HG02763 (cell line): Measurements from ENCODE around the gene DENND1A.

Source experiments
- ATAC-seq: cut with Tn5 transposase; IDR thresholded peaks from one replicate; pipeline ENCODE4 v1.9.1; 2021; ENCODE audit warnings: mild to moderate bottlenecking, moderate library complexity; ENCODE audit not compliant: unreplicated experiment

The DENND1A gene

DNA sequence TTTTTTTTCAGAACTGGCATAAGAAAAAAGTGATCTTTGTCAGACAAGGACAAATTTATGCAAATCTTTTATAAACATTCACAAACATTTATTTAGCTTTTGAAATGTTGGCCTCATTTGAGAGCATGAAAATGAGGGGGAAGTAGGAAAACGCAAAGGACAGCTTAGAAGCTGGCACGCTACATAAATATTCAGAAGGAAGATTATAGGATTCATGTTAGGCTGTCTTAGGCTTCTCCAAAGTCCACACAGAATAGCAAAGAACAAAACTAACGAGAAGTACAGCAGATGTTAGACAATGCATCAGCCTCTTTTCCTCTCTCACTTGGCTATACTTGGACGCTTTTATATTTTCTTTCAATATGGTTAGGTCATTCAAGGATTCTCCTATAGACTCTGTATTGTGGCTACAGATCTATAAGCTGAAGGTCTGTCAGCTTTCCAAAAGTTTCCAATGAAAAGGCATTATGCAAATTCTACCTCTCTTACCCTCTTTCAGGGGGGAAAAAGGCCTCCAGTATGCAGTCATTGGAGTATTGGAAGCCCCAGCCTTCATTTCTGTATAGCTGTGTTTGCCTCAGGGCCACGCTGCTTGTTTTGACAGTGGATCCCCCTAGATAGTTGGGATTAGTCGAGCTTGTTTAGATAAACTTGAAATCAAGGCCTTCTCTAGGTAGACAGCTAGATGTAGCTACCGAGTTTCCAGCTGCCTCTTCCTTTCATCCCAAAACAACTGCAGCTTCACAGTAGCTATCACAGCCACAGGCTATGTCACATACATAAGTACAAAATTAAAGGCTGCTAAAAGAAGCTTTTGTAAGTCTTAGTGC is 153.0 kb downstream of the DENND1A start:
- ATAC-seq, result no peak

DNA sequence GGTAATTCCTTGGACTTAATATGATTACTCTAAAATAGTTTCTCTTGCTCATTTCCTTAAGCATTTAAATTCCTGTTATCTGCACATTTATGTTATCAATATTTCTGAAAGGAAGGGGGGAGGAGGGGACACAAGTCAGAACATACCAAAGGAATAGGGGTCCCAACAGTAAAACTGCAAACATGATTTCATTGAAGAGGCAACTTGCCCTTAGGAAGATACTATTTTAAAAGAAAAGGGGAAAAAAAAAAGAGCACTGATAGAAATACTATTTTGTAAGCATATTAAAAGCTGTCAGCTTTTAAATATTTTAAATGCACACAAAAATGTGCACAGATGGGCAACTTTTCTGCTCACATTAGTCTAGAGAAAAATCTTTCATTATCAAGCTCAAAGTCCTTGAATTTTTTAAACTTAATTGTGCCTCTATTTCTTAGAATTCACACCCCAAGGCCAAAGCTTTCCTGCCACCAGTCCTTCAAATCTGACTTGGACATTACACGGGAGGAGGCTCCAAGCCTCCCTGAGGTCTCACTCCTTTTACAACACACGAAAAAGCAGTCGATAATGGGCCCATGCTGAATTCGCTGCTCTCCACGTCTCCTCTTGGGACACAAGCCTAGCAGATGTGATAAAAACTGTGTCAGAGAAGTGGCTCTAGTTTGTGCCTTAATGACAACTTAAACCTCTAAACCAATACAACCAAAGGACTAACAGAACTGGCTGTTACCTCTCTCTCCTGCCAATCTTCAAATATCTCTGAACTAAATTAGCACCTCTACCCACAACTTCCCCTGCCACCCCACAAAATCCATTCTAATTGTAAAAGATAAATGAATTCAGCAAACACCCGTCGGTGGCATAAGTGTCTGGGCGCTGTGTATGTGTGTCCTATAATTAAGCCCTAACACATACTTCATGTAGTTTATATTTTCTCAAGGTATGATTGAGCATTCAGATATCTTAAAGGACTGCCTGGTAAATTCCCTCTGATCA is 154.3 kb downstream of the DENND1A start:
- no peak for ATAC-seq

DNA sequence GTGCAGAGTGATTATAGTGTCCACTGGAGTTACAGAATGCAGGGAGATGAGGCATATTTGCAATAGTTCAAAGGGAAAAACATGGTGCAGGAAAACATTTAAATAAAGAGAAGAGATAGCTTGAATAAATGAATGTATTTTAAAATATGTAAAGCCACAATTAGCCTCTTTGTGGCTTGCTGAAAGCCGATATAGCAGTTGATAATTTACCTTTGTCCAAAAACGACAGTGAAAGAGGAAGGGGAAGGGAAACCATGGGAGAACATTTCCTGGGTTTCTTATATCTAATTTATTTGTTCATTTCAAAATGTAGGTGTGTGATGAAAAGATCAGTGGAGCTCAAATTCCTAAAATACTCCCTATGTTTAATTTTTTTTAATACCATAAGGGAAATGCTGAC is 156.1 kb downstream of the DENND1A start:
- ATAC-seq, result no peak

DNA sequence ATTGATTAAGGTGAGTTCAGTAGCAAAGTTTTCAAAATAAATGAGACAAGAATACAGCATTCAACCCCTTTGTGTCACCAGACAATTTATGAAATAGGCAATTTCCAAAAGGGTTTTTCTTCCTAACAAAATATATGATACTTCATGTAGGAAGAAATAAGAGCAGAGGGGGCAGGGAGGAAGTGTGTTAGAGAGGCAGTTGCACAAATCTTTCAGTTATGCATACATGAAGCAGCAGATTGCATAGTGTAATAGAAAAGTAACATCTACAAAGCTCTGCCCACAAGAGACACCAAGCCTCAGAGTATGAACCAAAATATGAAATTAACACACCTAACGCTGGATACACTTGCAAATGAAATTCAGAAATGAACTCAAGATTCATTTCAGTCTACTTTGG is 157.0 kb downstream of the DENND1A start:
- no peak for ATAC-seq

DNA sequence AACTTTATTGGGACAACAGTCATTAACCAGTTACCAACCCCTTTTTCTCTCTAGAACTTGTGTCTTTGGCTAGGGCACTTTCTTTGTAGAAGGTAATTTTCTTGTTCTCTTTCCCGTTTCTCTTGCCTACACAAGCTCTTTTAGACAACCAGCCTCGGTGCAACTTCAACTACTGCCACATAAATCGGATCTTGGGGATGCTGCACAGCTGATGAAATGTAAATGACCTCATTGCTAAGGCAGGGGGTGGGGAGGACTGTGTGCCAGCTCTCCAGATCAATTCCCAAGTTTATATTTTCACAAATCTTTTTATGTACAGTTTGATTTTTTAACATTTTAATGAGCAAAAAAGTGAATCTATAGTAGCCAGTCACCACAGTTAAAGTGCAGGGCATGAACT is 157.6 kb downstream of the DENND1A start:
- ATAC-seq, result no peak

DNA sequence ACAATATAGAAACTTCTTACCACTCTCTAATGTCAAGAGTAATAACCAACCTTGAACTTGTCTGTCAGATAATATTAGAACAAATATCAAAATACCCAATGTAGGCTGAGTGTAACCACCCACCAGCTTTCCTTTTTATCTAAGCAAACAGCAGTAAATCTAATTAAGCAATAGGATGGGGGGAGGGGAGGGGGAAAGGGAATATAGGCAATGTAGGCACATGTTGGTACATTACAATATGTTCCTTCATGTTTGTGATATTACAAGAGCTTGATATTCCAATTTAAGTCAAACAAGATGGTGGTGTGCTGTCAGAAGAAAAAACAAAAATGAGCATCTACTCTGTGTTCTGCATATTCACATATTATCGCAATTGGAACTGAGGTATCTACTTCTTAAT is 158.2 kb downstream of the DENND1A start:
- ATAC-seq, result no peak

DNA sequence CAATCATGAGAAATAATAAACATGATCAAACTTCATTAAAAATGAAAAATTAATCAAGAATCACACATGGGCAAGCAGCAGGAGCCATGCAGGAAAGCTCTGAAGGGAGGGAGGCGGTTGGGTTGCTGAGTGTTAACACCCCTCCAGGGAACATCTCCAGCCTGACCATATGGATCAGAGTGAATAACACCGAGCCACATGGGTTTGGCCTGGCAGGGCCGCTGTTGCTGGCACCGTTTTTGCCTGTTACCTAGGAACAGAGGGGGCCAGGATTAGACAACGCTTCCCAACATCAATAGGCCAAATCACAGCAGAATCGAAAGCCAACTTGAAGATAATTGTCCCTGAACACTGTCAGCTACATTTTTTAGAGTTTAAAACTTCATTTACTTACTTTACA is 160.2 kb downstream of the DENND1A start:
- ATAC-seq, result no peak

DNA sequence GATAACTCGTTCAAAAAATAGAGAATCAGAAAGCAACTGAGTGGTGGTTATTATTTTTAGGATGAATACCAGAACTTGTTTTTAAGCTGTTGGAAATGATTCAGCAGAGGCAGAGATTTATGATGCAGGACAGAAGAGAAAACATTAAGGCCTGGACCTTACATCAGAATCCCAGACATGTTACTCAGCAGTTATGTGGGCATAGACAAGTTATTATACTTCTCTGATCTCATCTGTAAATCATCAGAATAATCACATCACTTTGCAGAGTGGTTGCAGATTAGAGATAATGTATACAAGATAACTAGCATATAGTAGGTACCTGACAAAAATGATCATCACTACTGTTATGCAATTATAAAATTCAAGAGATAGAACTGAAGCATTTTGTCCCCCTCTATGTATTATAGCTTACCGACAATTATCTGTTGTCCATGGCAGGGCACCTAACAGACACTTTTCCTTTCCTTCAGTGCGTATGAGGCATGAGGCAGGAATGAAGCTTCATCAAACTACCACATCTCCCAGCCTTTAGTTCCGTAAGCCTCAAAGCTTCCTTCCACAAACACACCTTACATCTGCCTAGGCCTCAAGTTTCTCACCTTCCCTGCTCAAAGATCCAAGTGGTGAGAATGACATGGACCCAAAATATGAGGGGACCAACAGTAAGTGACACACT is 165.9 kb downstream of the DENND1A start:
- ATAC-seq, result no peak

DNA sequence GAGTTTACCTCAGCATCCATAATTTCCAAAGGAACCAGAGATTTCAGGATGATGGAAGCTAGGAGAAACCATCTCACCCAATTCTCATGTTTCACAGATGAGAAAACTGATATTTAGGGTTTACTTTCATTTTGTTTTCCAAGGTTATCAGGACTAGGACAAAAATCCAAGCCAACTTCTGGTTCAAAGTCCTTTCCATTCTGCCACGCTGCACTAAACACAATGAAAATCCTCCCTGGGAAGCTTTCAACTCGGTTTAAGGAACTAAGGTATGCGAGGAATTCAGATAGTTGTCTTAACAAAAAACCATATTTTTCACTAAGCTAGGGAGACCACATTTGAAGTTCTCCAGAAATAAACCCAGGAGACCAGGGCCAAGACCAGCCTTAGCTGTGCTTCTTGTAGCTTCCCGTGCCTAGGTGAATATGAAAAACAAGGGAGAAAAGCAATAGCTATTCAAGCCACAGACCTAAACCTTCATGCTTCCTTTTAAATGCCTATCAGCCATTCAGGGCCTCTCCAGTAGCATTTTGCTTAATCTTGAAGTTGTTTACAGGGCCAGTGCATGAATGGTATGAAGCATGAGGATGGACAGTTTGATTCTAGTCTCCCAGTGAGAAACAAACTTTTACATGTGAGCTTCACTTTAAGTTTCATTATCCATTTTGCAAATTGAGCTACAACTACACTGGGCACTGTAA is 167.9 kb downstream of the DENND1A start:
- no peak for ATAC-seq

DNA sequence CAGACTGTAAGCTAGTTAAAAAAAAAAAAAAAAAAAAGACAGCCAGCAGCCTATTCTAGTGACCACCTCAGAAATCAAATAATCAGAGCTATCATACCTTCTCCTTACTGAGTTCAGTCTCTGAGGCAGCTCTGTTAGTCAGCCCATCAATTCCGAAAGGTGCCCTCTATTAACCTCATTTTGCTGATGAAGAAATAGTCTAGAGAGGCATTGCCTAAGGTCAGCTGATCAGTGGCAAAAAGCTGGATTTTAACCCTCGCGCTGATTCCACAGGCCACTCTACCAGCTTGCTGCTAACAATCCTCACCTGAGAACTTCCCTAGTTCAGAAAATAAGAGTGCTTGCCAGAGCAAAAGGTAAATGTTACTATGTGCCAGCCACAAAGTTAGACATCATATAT is 172.0 kb downstream of the DENND1A start:
- no peak for ATAC-seq

DNA sequence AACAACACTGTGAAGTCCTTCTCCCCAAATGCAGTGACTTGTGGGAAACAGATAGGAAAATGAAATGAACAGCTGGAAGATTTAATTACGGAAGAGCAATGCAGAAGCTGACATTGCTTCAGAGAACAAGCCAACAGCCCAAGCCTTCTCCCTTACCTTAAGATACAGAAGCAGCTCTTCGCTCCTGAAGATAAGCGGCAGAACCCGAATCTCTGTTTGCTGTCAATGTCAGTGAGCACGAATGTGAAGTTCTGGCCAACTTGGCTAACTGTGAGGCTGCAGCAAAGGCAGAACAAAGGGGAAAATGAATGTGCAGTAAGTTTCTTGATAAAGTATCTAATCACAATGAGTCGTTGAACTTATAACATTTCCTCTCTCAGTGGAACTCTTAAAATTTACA is 172.4 kb downstream of the DENND1A start:
- ATAC-seq, result no peak

DNA sequence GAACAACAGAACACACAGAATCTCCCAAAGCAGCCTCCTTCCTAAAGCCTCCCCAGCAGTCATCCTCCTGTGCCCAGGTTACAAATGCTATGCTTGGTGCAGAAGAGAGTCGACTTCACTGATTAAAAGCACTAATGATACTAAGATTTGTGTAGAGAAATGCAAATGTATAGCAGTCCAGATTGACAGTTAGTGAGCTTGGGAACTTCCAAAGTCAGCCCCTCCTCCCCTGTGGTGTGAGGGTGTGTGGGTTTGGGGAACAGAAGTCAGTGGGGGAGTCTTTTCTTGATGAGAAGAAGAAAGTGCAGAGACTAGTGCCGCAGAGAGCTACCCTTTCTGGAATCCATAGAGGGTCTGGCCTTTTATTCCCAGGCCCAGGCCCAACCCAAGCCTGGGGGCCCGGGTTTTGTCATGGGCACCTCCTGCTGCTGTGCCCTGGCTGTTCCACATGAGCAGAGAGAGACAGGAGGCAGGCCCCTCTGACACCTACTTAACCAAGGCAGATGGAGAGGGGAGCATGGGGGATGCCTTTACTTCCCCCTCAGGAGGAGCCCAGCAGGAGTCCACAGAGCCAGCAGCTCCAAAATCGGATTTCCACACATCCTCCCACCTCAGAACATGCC is 173.3 kb downstream of the DENND1A start:
- no peak for ATAC-seq

DNA sequence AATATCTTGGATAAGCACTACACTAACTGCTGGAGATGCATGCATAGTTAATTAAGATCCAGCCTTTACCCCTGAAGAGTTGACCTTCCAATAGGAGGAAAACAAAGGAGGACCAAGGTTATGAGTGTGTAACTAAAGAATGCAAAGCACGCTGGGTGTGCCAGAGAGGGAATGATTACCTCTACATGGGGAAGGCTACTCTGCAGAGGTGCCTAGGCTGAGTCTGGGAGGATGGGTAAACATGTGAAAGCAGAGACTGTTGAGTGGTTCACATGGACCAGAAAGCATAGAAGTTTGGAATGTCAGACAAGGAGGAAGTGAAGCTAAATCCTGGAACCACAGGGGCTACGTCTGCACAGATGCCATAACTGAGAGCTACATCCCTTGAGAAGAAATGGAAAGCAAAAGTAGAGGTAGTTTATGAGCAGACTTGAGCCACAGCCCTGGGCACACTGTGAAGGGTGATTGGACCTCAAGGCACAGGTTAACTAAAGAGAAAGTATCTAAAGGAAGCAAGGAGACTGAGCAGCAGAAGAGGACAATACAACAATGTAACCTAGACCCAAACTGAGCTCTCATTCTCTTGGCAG is 176.2 kb downstream of the DENND1A start:
- ATAC-seq, result no peak

DNA sequence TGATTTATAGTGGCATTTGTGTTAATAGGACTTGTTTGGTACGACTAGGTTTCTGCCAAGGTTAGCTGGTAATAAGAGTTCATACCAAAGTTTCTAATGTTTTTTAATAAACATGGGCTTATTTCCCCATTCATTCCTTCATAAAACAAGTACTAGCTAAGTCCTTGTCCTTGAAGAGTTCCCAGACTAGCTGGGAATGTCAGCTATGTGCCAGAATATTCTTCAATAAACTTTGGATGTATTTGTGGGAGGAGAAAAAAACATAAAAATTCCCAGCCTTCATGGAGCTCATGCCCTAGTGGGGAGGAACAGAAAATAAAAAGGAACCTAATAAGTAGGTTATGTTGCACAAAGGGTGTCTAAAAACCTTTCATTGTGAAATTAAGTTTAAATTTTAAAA is 176.9 kb downstream of the DENND1A start:
- no peak for ATAC-seq

DNA sequence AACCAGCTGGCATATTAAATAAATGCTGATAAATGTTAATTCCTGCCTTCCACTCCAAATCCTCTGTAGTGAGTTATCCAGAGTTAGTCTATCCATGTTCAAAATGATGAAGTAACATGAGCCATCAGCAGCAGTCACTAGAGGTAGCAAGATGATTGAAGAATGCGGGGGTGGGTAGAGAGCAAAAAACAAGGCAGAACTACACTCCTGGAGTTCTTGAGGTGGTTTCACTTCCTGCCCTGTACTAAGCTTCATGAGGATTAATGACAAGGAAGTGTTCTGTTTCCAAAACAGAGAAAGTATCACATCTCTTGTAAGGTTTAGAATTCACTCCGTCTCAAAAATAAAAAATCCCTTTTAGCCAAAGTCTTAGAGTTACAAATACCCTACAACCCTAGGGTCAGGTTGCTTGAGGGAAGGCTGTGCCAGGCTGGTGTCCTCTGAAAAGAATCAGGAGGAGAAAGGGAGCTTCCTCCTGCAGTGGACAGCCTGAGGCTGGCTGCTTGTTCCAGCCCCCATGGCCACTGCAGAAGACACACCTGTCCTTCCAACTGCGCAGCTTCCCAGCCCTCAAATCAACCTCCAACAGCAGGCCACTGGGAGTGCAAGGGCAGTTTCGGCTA is 180.2 kb downstream of the DENND1A start:
- no peak for ATAC-seq

DNA sequence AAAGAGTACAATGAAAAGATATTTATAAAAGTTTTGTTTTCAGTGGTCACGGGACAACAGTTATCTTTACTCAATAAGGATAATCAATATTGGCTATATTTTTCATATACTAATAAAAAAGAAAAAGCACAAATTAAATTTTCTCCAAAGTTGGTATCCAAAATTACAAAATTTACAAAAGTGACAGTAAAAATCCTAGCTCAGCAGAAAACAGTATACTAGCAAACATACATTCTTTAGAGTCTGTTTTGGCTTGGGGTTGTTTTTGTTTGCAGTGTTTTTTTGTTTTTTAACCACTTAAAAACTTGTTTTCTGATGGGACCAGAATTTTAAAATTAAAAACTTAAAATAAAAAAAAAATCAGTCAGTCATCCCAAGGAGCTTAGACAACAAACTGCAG is 183.2 kb downstream of the DENND1A start:
- no peak for ATAC-seq

DNA sequence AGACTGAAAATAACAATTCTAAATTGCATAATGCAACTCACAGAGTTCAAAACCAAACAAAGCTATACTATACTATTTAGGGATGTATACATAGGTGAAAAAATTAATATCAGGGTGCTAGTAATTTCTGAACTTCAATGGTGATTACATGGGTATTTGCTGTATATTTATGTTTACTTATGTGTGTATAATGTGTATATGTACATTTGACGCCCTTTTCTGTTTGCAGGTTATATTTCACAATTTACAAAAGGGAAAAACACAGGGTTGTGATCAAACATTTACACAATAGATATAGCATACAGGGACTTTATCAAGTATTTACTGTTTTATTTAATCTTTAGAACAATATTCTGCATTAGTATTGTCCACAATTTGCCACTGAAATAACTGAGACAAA is 184.0 kb downstream of the DENND1A start:
- no peak for ATAC-seq

DNA sequence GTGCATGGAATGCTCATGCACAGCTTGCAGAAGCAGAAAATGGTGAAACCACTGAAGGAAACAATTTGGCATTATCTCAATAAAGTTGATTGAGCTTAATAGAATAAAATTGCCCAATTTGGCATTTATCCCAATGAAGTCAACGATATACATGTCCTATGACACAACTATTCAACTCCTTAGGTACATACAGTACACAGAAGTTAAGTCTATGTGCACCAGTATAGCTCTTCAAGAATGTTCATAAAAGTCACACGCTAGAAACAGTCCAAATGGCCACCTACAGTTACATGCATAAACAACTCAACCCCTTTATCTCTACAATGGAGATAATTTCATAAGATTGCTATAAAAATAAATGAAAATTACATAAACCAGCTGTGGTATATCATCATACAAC is 184.5 kb downstream of the DENND1A start:
- ATAC-seq, result no peak

DNA sequence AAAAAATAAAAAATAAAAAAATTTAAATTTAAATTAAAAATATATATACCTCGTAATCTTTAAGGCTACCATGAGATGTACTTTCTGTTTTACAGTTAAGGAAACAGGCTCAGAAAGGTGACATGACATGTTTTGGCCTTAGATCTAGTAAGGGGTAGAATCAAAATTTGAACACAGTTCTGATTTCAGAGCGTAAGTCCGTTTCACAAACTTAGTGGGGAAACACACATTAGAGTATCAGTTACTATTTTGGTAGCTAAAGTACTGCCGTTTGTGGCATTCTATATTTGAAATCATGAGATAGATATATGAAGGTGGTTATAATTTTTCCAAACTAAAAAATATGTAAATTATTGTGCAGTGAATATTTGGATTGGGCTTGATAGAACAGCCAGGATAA is 186.2 kb downstream of the DENND1A start:
- no peak for ATAC-seq
